ENCODE measurements around the gene BIN1.
A peak's percentile ranks its signal among the peaks of the same experiment; 100 is the strongest.

The BIN1 gene

GRCh38 chr2:127093648-127094210, 13.2 kb downstream of the BIN1 start:
- DNase-seq (ENCODE audit: low read depth in 1 of 2, low spot score in 1 of 2): no peak

GRCh38 chr2:127092901-127093516, 13.9 kb downstream of the BIN1 start:
- DNase-seq (ENCODE audit: low read depth in 1 of 2, low spot score in 1 of 2): no peak

GRCh38 chr2:127092306-127092705, 14.6 kb downstream of the BIN1 start:
- DNase-seq (ENCODE audit: low read depth in 1 of 2, low spot score in 1 of 2): no peak

GRCh38 chr2:127091886-127092285, 15.1 kb downstream of the BIN1 start:
- no peak for DNase-seq (ENCODE audit: low read depth in 1 of 2, low spot score in 1 of 2)

GRCh38 chr2:127091148-127091547, 15.8 kb downstream of the BIN1 start:
- no peak for DNase-seq (ENCODE audit: low read depth in 1 of 2, low spot score in 1 of 2)

- DNase-seq (ENCODE audit: low read depth in 1 of 2, low spot score in 1 of 2): no peak
These were observed 16.5 kb downstream of the BIN1 start for GRCh38 chr2:127090281-127091120.

DNA sequence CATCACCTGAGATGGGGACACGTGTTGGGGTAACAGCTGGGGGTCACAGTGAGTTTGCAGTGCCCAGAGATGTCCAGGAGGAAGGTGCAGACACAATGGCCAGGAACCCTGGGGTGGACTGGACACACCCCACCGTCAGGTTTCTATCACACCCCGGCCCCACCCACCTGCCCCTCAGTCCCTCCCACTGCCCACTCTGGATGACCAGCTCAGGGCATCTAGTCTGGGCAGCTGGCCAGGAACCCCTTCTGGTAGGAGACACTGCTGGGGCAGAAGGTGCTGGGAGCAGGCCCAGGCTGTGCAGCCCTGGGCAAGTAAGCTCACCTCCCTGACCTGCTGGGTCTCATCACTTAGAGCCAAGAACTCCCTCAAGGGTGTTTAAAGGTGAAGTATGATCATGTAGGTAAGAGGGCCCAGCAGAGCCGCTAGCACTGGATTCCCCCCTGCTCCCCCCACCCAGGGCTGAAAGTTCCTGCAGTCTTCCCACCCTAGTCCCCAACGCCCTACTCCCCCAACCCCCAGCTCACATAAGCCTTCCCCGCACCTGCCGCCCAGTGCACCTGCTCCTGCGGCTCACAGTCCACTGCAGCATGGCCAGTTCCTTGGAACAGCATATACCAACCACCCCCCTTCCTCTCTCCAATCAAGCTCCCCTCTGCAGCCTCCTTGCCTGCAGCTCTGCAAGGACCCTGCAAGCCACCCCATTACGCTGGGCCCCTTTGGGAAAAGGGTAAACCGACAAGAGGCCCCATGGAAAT, 17.3 kb downstream of the BIN1 start:
- no peak for DNase-seq (ENCODE audit: low read depth in 1 of 2, low spot score in 1 of 2)

DNA sequence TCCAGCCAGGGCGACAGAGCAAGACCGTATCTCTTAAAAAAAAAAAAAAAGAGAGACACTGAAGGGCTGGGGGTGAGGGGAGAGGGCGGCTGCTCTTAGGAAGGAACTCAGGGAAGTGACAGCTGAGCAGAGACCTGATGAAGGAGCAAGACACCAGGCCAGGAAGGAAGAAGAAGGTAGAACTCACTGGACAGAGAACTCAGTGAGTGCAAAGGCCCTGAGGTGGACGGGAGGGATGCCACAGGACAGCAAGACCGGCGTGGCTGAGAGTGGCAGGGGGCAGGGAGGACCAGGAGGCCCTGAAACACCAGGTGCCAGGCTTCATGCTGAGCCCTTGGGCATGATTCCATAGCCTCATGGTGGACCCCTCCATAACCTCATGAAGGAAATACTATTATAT, 18.2 kb downstream of the BIN1 start:
- DNase-seq (ENCODE audit: low read depth in 1 of 2, low spot score in 1 of 2): no peak

- DNase-seq (ENCODE audit: low read depth in 1 of 2, low spot score in 1 of 2): no peak
These were observed 19.0 kb downstream of the BIN1 start for GRCh38 chr2:127087791-127088495.

DNA sequence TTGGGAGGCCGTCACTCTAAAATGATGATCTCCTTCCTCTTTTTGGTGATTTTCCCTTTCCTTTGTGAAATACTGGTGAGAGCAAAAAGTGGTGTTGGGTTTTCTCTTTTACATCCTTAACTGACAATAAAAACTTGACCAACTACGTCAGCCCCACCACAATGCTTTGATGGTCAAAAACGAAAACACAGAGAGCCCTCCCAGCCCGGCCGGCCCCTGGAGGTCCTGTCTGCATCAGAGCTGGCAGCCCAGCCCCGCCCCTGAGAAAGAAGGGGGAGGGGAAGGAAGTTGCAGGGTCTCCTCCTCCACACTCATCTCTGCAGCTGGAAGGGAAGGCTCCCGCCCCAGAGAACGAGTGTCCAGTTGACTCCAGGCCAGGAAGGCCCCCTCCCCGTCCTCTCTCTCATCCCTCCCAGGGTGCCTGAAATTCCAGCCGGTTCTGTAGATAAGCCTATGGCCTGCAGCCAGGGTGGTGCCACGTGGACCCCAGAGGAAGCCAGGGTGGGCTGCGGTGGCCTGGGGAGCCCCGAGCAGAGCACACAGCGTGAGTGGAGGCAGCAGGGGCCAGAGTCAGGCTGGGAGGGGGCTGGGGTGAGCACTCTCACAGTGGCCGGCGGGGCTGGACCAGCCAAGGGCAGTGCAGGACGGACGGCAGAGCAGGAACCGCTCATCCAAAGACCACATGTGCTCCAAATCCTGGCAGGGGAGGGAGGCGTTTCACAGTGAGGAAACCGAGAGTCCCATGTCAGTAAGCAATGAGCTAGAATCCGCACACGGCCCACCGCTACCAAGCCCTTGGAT, 19.8 kb downstream of the BIN1 start:
- no peak for DNase-seq (ENCODE audit: low read depth in 1 of 2, low spot score in 1 of 2)

- no peak for DNase-seq (ENCODE audit: low read depth in 1 of 2, low spot score in 1 of 2)
These were observed 21.7 kb downstream of the BIN1 start for GRCh38 chr2:127085317-127085681.

- no peak for DNase-seq (ENCODE audit: low read depth in 1 of 2, low spot score in 1 of 2)
These were observed 22.2 kb downstream of the BIN1 start for GRCh38 chr2:127084611-127085316.

DNA sequence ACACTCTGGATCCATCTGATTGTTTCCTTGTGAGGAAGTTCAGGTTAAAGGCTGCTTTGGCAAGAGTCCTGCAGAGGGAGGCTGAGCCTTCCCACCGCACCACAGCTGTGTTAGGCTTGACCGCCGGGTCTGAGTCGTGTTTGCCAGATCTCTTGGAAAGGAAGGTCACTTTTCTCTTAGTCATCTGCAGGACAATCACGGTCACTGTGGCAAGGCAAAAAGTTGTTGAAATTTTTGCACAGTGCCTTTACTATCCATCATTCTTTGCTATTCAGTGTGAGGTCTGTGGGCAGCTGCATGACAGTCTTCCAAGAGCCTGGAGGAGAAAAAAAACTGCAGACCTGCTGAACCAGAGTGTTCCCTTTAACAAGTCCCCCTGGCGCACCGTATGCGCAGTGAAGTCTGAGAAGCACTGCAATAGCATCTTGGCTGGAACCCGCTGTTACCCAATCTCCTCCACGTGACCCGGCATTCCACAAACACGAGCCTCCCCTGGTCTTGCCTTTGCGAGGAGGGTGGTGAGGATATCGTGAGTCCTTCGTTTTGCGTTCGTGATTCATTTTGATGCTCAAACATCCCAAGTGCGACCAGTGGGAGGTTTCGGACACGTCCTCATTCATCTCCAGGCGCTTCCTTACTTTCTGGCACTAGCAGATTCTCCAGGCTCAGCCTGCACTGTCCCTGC, 23.0 kb downstream of the BIN1 start:
- no peak for DNase-seq (ENCODE audit: low read depth in 1 of 2, low spot score in 1 of 2)

DNA sequence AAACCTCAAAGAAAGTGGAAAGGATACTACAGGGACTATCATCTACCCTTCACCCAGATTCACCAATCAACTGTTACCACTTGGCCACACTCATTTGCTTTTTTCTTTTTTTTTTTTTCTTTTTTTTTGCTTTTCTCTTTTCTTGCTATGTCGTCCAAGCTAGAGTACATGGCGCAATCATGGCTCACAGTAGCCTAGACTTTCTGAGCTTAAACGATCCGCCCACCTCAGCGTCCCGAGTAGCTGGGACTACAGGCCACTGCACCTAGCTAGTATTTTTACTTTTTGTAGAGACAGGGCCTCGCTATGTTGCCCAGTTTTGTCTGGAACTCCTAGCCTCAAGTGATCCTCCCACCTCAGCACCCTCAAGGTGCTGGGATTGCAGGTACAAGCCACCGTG, 24.0 kb downstream of the BIN1 start:
- no peak for DNase-seq (ENCODE audit: low read depth in 1 of 2, low spot score in 1 of 2)

- peak; percentile 35 to 44 for DNase-seq (ENCODE audit: low read depth in 1 of 2, low spot score in 1 of 2)
These were observed 24.9 kb downstream of the BIN1 start for GRCh38 chr2:127081826-127082633.

DNA sequence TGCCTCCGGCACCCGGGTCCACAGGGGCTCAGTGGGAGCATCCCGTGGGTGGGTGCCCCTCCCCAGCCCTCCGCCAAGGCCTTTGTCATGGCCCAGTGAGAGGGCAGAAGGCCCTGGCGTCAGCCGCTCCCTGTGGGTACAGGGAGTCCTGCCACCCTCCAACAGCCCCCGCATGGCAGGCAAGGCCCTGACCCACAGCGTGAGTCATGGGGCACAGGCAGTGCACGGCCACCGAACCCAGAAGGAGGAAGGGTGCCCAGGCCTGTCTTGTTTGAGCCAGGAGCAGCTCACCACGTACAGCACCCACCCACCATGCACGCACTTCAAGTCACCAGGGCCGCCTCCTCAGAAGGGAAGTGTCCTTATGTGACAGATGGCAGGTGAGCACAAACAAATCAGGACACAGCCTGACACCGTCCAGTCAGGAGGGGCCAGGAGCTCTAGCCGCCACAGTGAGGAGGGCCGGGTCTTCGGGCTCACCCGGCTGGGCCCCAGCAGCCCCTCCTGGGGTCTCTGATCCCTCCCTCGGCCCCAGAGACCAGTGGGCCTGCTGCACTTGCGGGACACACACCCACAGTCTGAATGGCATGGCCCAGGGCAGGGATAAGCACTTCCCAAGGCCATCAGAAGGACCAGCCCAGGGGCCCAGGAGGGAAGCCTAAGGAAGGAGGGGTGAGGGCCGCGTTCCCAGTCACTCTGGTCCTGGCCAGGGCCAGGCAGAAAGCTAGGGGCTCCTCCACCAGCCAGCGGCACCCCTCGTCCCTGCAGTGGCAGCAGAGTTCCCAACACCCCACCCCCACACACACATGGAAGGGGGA, 25.8 kb downstream of the BIN1 start:
- peak; percentile 22 to 33 for DNase-seq (ENCODE audit: low read depth in 1 of 2, low spot score in 1 of 2)

DNA sequence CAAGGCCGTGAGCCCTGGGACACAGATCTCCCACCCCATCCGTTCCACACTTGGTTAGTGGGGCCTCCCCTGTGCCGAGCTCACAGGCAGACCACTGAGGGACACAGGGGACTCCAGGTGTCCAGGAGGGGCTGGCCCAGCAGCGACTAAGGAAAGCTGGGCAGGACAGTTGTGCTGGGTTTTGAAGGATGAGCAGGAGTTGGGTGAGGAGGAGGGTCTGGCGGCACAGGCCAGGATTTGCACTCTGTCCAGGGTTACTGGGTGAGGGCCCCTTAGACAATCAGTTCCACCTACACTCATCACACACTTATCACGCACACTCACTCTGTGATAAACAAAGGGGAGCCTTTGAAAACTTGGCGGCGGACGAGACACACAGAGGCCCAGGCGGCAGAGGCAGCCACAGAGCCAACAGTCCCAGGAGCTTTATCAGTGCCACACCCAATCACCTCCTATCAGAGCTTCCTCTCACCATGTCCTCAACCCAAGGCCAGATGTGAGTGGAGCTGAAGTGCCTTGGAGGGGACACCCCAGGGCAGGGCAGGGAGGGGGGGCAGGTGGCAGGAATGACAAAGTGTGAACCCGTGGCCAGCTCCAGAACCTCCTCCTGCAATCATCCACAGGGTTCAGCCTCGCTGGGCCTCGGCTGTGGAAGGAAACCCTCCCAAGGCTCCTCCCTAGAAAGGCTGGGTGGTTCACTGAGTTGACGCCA, 26.6 kb downstream of the BIN1 start:
- DNase-seq (ENCODE audit: low read depth in 1 of 2, low spot score in 1 of 2): peak; percentile 21 to 32

Measured in activated CD4-positive, alpha-beta T cell treated with anti-CD3 and anti-CD28 coated beads, Interleukin-2, amount 50 U/mL, for 24 hours (primary cell).